ENCODE results near the gene BTBD7.

Gene BTBD7

DNA sequence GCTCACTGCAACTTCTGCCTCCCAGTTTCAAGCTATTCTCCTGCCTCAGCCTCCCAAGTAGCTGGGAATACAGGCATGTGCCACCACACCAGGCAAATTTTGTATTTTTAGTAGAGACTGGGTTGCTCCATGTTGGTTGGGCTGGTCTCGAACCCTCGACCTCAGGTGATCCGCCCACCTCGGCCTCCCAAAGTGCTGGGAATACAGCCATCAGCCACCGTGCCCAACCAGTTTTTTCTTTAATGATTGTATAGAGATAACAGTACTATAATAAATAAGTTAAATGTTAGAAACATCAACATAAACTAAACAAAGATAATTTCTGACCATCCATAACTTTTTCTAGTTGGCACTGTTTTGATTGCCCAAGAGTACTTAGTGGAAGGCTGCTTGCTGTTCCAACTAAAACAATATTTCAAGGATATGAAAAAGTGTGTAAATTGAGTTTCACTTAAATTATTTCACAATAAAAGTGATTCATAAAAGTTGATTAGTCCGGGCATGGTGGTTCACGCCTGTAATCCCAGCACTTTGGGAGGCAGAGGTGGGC lies 131.6 kb downstream of the BTBD7 start:
- TF ChIP-seq, protein P1, sequence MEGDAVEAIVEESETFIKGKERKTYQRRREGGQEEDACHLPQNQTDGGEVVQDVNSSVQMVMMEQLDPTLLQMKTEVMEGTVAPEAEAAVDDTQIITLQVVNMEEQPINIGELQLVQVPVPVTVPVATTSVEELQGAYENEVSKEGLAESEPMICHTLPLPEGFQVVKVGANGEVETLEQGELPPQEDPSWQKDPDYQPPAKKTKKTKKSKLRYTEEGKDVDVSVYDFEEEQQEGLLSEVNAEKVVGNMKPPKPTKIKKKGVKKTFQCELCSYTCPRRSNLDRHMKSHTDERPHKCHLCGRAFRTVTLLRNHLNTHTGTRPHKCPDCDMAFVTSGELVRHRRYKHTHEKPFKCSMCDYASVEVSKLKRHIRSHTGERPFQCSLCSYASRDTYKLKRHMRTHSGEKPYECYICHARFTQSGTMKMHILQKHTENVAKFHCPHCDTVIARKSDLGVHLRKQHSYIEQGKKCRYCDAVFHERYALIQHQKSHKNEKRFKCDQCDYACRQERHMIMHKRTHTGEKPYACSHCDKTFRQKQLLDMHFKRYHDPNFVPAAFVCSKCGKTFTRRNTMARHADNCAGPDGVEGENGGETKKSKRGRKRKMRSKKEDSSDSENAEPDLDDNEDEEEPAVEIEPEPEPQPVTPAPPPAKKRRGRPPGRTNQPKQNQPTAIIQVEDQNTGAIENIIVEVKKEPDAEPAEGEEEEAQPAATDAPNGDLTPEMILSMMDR (IDR thresholded peaks at IDR 0.05), result no peak
- peaks cover 7% of the 10 kb centered on the region for H3K4me1 Mint-ChIP-seq
- no peaks in the 10 kb centered on the region for H3K9me3 Mint-ChIP-seq
- no peak for DNase-seq
- H3K27ac Mint-ChIP-seq, result no peak overlapping the region
- H3K36me3 Mint-ChIP-seq (ENCODE audit: low read depth), result peaks cover 14% of the 10 kb centered on the region
- H3K27me3 Mint-ChIP-seq (ENCODE audit: low read depth, poor library complexity), result no peaks in the 10 kb centered on the region
- H3K4me3 Mint-ChIP-seq, result no peak overlapping the region

- H3K4me3 Mint-ChIP-seq, result no peak overlapping the region
- H3K27me3 Mint-ChIP-seq (ENCODE audit: low read depth, poor library complexity), result no peaks in the 10 kb centered on the region
- DNase-seq, result no peak
- no peak overlapping the region for H3K27ac Mint-ChIP-seq
- TF ChIP-seq, protein P1 (IDR thresholded peaks at IDR 0.05), result no peak
- peaks cover 14% of the 10 kb centered on the region for H3K36me3 Mint-ChIP-seq (ENCODE audit: low read depth)
- peaks cover under 1% of the 10 kb centered on the region for H3K4me1 Mint-ChIP-seq
- H3K9me3 Mint-ChIP-seq, result no peaks in the 10 kb centered on the region
Observed at GRCh38 chr14:93200553-93200952, 132.3 kb downstream of the BTBD7 start.

- no peak for DNase-seq
- TF ChIP-seq, protein P1 (IDR thresholded peaks at IDR 0.05), result no peak
- Mint-ChIP-seq H3K36me3 (ENCODE audit: low read depth) (peaks cover 7% of the 10 kb centered on the region), H3K27ac (no peak overlapping the region), H3K9me3 (no peaks in the 10 kb centered on the region), H3K27me3 (ENCODE audit: low read depth, poor library complexity) (no peaks in the 10 kb centered on the region), H3K4me1 (no peaks in the 10 kb centered on the region), H3K4me3 (no peak overlapping the region)
Observed at GRCh38 chr14:93199031-93199430, 133.8 kb downstream of the BTBD7 start.

GRCh38 chr14:93195316-93195999 lies 137.4 kb downstream of the BTBD7 start:
- H3K27me3 Mint-ChIP-seq (ENCODE audit: low read depth, poor library complexity), result no peaks in the 10 kb centered on the region
- no peaks in the 10 kb centered on the region for H3K9me3 Mint-ChIP-seq
- H3K36me3 Mint-ChIP-seq (ENCODE audit: low read depth), result peaks cover 4% of the 10 kb centered on the region
- TF ChIP-seq, protein P1 (IDR thresholded peaks at IDR 0.05), result no peak
- no peak overlapping the region for H3K4me3 Mint-ChIP-seq
- no peak overlapping the region for H3K27ac Mint-ChIP-seq
- DNase-seq, result no peak
- no peaks in the 10 kb centered on the region for H3K4me1 Mint-ChIP-seq

Data from nephron progenitor cell (in vitro differentiated cells).